ENCODE measurements around the gene PTGFR. TPM values are rescaled to one million over a fixed set of nuclear protein-coding genes. Genes with fewer than 3 reads are reported as not detected.

Gene PTGFR
- total RNA-seq, 2 experiments from 2014 or later, result not detected

DNA sequence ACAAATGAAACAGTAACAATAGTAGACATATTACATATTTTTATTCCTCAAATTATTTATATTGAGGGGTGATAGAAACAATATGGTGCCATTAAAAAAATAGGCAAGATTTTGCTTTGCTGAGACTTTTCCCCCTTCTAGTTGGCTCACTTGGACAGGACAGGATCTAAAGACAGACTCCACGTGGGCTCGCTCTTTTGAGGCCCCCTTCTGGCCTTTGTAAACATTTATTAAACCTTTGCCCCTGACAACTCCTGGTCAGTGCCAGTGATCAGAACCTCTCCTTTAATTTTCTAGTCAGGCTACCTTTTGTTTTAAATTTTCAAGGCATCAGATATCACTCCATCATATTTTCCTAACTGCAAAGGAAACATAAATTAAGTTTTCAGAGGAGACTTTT is 79.8 kb downstream of the PTGFR start:
- H3K4me1 Mint-ChIP-seq, result no peaks in the 10 kb centered on the region
- POLR2A ChIA-PET, result no interaction called here
- no peak overlapping the region for H3K27ac Mint-ChIP-seq
- no peak overlapping the region for H3K4me3 Mint-ChIP-seq
- H3K27me3 Mint-ChIP-seq, result no peaks in the 10 kb centered on the region
- no peaks in the 10 kb centered on the region for H3K36me3 Mint-ChIP-seq (ENCODE audit: low read depth)
- no peak for DNase-seq
- CTCF ChIA-PET, result no interaction called here
- no peaks in the 10 kb centered on the region for H3K9me3 Mint-ChIP-seq

DNA sequence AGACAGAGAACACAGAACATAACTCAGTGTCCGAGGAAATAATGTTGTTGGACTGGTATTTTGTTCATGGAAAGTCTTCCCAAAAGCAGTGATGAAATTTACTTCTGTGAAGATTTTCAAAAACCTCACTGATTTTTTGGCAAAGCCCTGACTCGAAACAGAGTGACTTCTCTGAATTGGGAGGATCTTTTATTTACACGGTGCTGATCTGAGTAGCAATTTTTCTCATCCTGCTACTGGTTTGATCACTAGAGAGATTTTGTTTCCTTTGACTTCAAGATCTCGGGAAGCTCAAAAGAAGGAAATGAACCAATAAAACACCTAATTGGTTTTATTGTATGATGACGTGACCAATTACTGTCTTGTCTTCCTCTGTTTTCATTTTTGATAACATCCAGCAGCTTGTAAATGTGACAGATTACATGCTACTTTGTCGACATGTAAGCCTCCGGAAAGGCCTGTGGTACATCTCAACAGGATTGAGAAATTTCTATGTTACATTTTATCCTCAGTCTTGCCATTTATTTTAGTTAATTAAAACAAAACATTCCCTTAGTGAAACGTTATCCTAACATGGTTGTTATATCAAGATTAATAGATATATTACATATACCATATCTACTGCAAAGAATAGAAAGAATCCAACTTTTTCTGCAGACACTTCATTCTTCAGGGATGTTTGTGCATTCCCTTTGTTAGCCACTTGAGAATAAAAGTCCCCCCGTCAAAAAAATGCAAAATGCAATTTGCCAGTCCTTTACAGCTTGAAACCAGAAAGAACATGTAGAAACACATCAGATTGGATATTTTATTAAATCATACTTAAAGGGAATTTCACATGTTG is 86.7 kb downstream of the PTGFR start:
- Mint-ChIP-seq H3K27me3 (no peaks in the 10 kb centered on the region), H3K4me1 (no peaks in the 10 kb centered on the region), H3K27ac (no peak overlapping the region), H3K9me3 (no peaks in the 10 kb centered on the region), H3K36me3 (ENCODE audit: low read depth) (no peaks in the 10 kb centered on the region), H3K4me3 (no peak overlapping the region)
- ChIA-PET CTCF (no interaction called here), POLR2A (no interaction called here)
- DNase-seq, result no peak

DNA sequence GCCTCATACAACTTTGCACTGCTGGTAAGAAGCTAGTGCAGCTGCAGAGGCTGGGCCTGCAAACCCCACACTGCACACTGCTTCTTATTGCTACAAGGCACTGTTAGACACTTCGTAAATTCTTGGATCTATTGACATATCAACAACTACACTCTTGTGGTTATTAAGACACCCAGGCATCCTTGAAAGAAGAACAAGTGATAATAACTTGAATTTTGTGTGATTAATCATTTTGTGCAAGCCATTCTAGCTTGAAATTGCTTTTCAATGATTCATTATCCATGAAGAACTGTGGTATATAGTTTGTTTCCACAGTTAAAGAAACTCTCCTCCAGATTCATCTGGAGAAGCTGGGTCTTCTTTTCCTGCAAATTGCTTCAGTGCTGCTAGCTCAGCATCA is 95.8 kb downstream of the PTGFR start:
- no peaks in the 10 kb centered on the region for H3K36me3 Mint-ChIP-seq (ENCODE audit: low read depth)
- peaks cover 4% of the 10 kb centered on the region for H3K27me3 Mint-ChIP-seq
- H3K4me3 Mint-ChIP-seq, result no peak overlapping the region
- H3K4me1 Mint-ChIP-seq, result no peaks in the 10 kb centered on the region
- POLR2A ChIA-PET, result no interaction called here
- H3K9me3 Mint-ChIP-seq, result no peaks in the 10 kb centered on the region
- no peak for DNase-seq
- CTCF ChIA-PET, result no interaction called here
- no peak overlapping the region for H3K27ac Mint-ChIP-seq

DNA sequence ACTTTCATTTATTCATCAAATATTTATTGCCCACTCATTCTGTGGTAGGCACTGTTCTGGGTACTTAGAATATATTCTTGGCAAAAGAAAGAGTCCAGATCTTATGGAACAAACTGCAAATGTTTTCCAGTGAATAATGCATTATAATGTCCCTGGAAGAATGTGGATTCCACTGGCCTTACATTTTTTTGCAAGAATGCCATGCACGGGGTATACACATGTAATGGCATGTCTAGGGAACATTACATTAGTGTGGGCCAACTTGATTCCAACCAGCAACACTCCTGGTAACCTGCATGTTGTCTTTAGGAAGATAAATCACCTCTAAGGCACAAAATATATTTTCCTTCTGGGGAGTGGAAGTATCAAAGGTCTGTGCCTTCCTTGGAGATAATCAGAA is 96.4 kb downstream of the PTGFR start:
- no peak overlapping the region for H3K27ac Mint-ChIP-seq
- DNase-seq, result no peak
- H3K36me3 Mint-ChIP-seq (ENCODE audit: low read depth), result no peaks in the 10 kb centered on the region
- POLR2A ChIA-PET, result no interaction called here
- H3K27me3 Mint-ChIP-seq, result peaks cover 4% of the 10 kb centered on the region
- H3K4me3 Mint-ChIP-seq, result no peak overlapping the region
- no peaks in the 10 kb centered on the region for H3K9me3 Mint-ChIP-seq
- no peaks in the 10 kb centered on the region for H3K4me1 Mint-ChIP-seq
- CTCF ChIA-PET, result no interaction called here

Other genes with a start within 250 kb of the PTGFR start
- 100 to 1,000 TPM; 420 to 430 TPM for gene IFI44L, start 129.5 kb downstream of the PTGFR start, total RNA-seq
- gene IFI44, start 158.9 kb downstream of the PTGFR start, total RNA-seq, result 100 to 1,000 TPM; 320 to 338 TPM

Data from activated CD4-positive, alpha-beta memory T cell treated with anti-CD3 and anti-CD28 coated beads, Interleukin-2, amount 10 ng/mL, durations not matched to agents 7 days and 5 days (primary cell).